Lower leg skin (tissue), 4 donors: ENCODE measurements around the gene RBBP5. TPM values are rescaled to one million over a fixed set of nuclear protein-coding genes. Genes with fewer than 3 reads are reported as not detected.
"Not testable (repeated sequence)": the region's sequence is repeated elsewhere in the genome, so short reads cannot be mapped to it uniquely, and the experiment has no call there.

ENCODE experiments used
- DNase-seq, 2 donors: peaks; one replicate each; pipeline ENCODE4 v3.0.0-alpha.2; 2019; ENCODE audit warnings: low spot score in 2 of 2
- H3K4me3 ChIP-seq: fragments of 200-600 bp; sonication (generic); 2 replicates; pipeline ENCODE4 v1.5.1; 2017; ENCODE audit warnings: mild to moderate bottlenecking, low read depth; ENCODE audit not compliant: poor library complexity, severe bottlenecking
- CTCF ChIP-seq, 3 donors: fragments of 450-650 bp; IDR thresholded peaks; one replicate each; pipeline ENCODE4 v1.5.1; 2016; ENCODE audit warnings: antibody characterized with exemption in 3 of 3, mild to moderate bottlenecking in 3 of 3, moderate library complexity in 2 of 3
- POLR2A ChIP-seq, 2 donors: fragments of 450-650 bp; IDR thresholded peaks; one replicate each; pipeline ENCODE4 v1.6.1; 2016 to 2017; ENCODE audit warnings: antibody characterized with exemption in 2 of 2, mild to moderate bottlenecking in 1 of 2, moderate library complexity in 1 of 2
- WGBS, 2 donors: methylation state at CpG; one replicate each; pipeline ENCODE4 v1.1.5; 2018; 5-methylcytosine and 5-hydroxymethylcytosine counted together
- intact Hi-C: fragments of 100-400 bp; cut with DNase I; formaldehyde crosslinking; loops from one replicate; pipeline ENCODE4 v1.15.0; 2023; ENCODE audit warnings: low total_unique reads
- total RNA-seq, 4 donors: library from RNA; depleted of rRNA; stranded (reverse); fragments of >200 nt; gene quantifications; one replicate each; pipeline ENCODE4 v1.1.0, GENCODE V29; 2016

Gene RBBP5
- total RNA-seq, 4 donors from 2014 or later, result 16.2 to 35.8 (median 17.3) TPM

GRCh38 chr1:205162301-205162700 is 40.5 kb upstream of the RBBP5 start:
- TF ChIP-seq POLR2A (IDR thresholded peaks at IDR 0.05), result no peak
- TF ChIP-seq CTCF (IDR thresholded peaks at IDR 0.05), result no peak
- H3K4me3 ChIP-seq, result no peak overlapping the region
- DNase-seq, result no peak
- 56 to 69% methylated on average over 1 of the region's 1 CpG for WGBS, 2 donors
- intact Hi-C loops, result no loop called here

- no peak for DNase-seq
- 95% methylated on average over 6 of the region's 6 CpGs for WGBS, 2 donors
- intact Hi-C loops, result no loop called here
- TF ChIP-seq CTCF (IDR thresholded peaks at IDR 0.05) (no peak), POLR2A (IDR thresholded peaks at IDR 0.05) (no peak)
- H3K4me3 ChIP-seq, result no peak overlapping the region
Observed at GRCh38 chr1:205161076-205161475, 39.3 kb upstream of the RBBP5 start.

GRCh38 chr1:205158048-205158616 is 36.4 kb upstream of the RBBP5 start:
- intact Hi-C loops, result no loop called here
- TF ChIP-seq CTCF (IDR thresholded peaks at IDR 0.05) (no peak), POLR2A (IDR thresholded peaks at IDR 0.05) (no peak)
- 91 to 95% methylated on average over 2 of the region's 2 CpGs for WGBS, 2 donors
- no peak overlapping the region for H3K4me3 ChIP-seq
- DNase-seq, result no peak

DNA sequence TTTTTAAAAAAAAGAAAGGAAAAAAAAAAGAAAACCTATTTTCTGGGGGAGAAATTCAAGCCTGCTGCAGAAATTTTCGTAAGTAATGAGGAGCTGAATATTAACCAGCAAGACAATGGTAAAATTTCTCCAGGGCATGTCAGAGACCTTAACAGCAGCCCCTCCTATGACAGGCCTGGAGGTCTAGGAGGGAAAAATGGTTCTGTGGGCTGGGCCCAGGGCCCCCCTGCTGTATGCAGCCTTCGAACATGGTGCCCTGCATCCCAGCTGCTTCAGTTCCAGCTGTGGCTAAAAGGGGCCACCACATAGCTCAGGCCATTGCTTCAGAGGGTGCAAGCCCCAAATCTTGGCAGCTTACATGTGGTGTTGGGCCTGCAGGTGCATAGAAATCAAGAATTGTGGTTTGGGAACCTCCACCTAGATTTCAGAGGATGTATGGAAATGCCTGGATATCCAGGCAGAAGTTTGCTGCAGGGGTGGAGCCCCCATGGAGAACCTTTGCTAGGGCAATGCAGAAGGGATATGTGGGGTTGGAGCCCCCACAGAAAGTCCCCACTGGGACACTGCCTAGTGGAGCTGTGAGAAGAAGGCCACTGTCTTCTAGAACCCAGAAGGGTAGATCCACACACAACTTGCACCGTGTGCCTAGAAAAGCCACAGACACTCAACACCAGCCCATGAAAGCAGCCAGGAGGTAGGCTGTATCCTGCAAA is 34.0 kb upstream of the RBBP5 start:
- DNase-seq, intact Hi-C loops, H3K4me3 ChIP-seq: not testable (repeated sequence)
- WGBS, 2 donors, result 82 to 93% methylated on average over 3 of the region's 3 CpGs

- 93 to 95% methylated on average over 4 of the region's 4 CpGs for WGBS, 2 donors
- intact Hi-C loops, result no loop called here
- no peak for TF ChIP-seq POLR2A (IDR thresholded peaks at IDR 0.05)
- TF ChIP-seq CTCF (IDR thresholded peaks at IDR 0.05), result no peak
- no peak for DNase-seq
- no peak overlapping the region for H3K4me3 ChIP-seq
Observed at GRCh38 chr1:205152505-205152904, 30.7 kb upstream of the RBBP5 start.

DNA sequence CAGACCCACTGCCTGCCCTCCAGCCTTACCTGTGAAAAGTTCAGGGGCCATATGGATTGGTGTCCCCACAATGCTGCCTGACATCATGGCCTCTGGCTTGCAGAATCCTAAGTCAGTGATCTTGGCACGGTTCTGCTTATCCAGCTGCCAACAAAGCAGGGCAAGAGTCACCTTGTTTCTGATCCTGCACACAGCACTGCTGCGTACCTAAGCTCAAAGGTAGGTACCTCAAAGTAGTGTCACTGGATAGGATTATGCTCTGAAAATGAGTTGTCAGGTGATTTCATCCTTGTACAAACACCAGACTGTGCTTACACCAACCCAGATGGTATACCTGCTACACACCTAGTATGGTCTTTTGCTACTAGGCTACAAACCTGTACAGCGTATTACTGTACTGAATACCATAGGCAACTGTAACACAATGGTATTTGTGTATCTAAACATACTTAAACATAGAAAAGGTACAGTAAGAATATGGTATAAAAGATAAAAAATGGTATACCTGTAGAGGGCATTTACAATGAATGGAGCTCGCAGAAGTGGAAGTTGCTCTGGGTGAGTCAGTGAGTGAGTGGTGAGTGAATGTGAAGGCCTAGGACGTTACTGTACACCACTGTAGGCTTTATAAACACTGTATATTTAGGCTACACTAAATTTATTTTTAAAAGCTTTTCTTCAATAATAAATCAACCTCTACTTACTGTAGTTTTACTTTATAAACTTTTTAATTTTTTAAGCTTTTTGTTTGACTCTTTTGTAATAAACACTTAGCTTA is 29.1 kb upstream of the RBBP5 start:
- no peak for TF ChIP-seq POLR2A (IDR thresholded peaks at IDR 0.05)
- TF ChIP-seq CTCF (IDR thresholded peaks at IDR 0.05), result no peak
- H3K4me3 ChIP-seq, result no peak overlapping the region
- WGBS, 2 donors, result 82 to 92% methylated on average over 5 of the region's 5 CpGs
- intact Hi-C loops, result no loop called here
- DNase-seq, result no peak
